AG09309 (cell line): ENCODE data around the gene CLDN6.

Experiments
- DNase-seq: peaks from one replicate; pipeline ENCODE4 v3.0.0-alpha.2; 2010; ENCODE audit warnings: low read depth
- H3K4me3 ChIP-seq: 2 replicates; pipeline ENCODE4 v1.5.1; 2011; ENCODE audit warnings: mild to moderate bottlenecking, low read depth, low read length, moderate library complexity; ENCODE audit not compliant: control insufficient read depth
- CTCF ChIP-seq: IDR thresholded peaks from 2 replicates; pipeline ENCODE4 v1.5.1; 2011; ENCODE audit warnings: mild to moderate bottlenecking, low read depth, low read length, inconsistent platforms; ENCODE audit not compliant: insufficient read depth, control insufficient read depth; ENCODE audit errors: missing control alignments

CLDN6 gene

GRCh38 chr16:3017344-3017743 is 639 bp downstream of the CLDN6 start:
- no peak overlapping the region for H3K4me3 ChIP-seq
- TF ChIP-seq CTCF, result no peak
- no peak for DNase-seq

GRCh38 chr16:3015865-3016521 is 2.0 kb downstream of the CLDN6 start:
- no peak overlapping the region for H3K4me3 ChIP-seq
- no peak for TF ChIP-seq CTCF
- no peak for DNase-seq

- DNase-seq, result no peak
- TF ChIP-seq CTCF, result no peak
- H3K4me3 ChIP-seq, result no peak overlapping the region
Observed at GRCh38 chr16:3014971-3015370, 3.0 kb downstream of the CLDN6 start.

- no peak for DNase-seq
- H3K4me3 ChIP-seq, result no peak overlapping the region
- no peak for TF ChIP-seq CTCF
Observed at GRCh38 chr16:3013998-3014690, 3.8 kb downstream of the CLDN6 start.

GRCh38 chr16:3013491-3013951 is 4.5 kb downstream of the CLDN6 start:
- no peak for DNase-seq
- H3K4me3 ChIP-seq, result no peak overlapping the region
- no peak for TF ChIP-seq CTCF

GRCh38 chr16:3012828-3013420 is 5.1 kb downstream of the CLDN6 start, which contains the start of gene CLDN9:
CLDN9 (plus strand) TSS chr16:3012923; CDS start chr16:3013363, 440 bp downstream.
- H3K4me3 ChIP-seq, result no peak within 1 kb of the TSS
- TF ChIP-seq CTCF, result no peak
- DNase-seq, result no peak
